Measurements from ENCODE around the gene TMEM176B.
"Not testable (repeated sequence)": the region's sequence is repeated elsewhere in the genome, so short reads cannot be mapped to it uniquely, and the experiment has no call there.

The TMEM176B gene

DNA sequence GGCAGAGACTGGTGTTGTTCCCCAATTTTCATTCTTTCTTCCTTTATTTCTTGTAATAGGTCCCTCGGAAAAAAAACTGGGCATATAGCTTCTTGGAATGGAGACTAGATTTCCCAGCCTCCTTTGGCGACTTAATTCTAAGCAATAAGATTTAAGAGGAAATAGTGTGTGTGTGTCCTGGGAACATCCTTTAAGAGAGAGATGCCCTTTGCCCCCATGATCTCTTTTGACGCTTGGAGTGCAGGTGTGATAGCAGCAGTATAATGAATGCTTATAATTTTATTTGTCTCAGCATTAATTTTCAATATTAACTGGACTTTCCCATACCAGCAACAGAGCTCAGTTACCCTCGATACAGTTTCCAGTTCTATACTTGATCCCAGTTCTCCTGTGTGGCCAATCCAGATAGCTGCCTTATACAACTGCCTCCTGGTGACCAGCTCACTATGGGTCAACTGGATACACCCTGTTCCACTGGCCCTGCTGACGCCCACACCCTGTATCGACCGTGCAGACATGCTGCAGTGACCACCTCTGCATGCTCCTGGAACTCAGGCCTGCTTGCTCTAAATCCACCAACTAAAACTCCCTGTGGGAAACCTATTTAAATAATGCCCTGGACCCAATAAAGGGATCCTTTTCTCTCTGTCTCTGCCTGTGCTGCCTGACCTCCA lies 14.3 kb upstream of the TMEM176B start:
- TF ChIP-seq EZH2 (IDR thresholded peaks at IDR 0.05) (no peak), FOXP2 (optimal IDR thresholded peaks at IDR 0.05; ENCODE audit: control extremely low read depth, extremely low read length, insufficient read depth) (no peak), POLR2AphosphoS5 (IDR thresholded peaks at IDR 0.05; ENCODE audit: borderline replicate concordance, low read depth, low read length) (no peak)
- Histone ChIP-seq H3K27ac (no peak overlapping the region), H3K9ac (ENCODE audit: insufficient read length) (no peak overlapping the region), H3K36me3 (ENCODE audit: insufficient read depth, low read length) (no peaks in the 10 kb centered on the region), H3K4me3 (no peak overlapping the region), H3K9me3 (ENCODE audit: low read depth, low read length) (peaks cover 6% of the 10 kb centered on the region; the same call in 1 of the 2 replicates)
- DNase-seq (ENCODE audit: low read depth, low spot score), result no peak

GRCh38 chr7:150807616-150808438 lies 7.7 kb upstream of the TMEM176B start:
- DNase-seq (ENCODE audit: low read depth, low spot score); H3K4me3 ChIP-seq; H3K36me3 ChIP-seq (ENCODE audit: insufficient read depth, low read length); H3K9me3 ChIP-seq (ENCODE audit: low read depth, low read length); H3K27ac ChIP-seq; H3K9ac ChIP-seq (ENCODE audit: insufficient read length): not testable (repeated sequence)

DNA sequence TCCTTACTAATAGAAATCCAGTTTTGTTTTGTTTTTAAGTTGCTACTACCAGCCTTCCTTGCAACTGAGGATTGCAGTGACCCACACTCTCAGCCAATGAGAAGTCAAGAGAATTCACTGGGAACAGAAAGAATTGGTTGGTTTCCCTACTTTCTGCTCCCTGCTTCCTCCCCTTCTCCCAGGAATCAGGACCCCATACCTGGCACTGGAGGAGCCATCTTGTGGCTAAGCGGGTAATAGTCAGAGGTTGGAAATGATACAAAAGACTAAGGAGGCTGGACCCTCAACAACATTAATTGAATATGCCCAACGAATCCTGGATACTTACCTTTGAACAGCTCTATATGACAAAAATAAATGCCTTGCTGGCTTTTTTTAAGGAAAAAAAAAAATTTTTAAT lies 6.7 kb upstream of the TMEM176B start:
- no peak for TF ChIP-seq FOXP2 (optimal IDR thresholded peaks at IDR 0.05; ENCODE audit: control extremely low read depth, extremely low read length, insufficient read depth)
- TF ChIP-seq POLR2AphosphoS5 (IDR thresholded peaks at IDR 0.05; ENCODE audit: borderline replicate concordance, low read depth, low read length), result no peak
- TF ChIP-seq EZH2 (IDR thresholded peaks at IDR 0.05), result no peak
- Histone ChIP-seq H3K4me3 (no peak overlapping the region), H3K9ac (ENCODE audit: insufficient read length) (no peak overlapping the region), H3K36me3 (ENCODE audit: insufficient read depth, low read length) (no peaks in the 10 kb centered on the region), H3K27ac (no peak overlapping the region), H3K9me3 (ENCODE audit: low read depth, low read length) (no peaks in the 10 kb centered on the region)
- no peak for DNase-seq (ENCODE audit: low read depth, low spot score)

- no peak overlapping the region for H3K27ac ChIP-seq
- H3K9me3 ChIP-seq (ENCODE audit: low read depth, low read length), result no peaks in the 10 kb centered on the region
Observed at GRCh38 chr7:150806454-150806853, 6.3 kb upstream of the TMEM176B start.

DNA sequence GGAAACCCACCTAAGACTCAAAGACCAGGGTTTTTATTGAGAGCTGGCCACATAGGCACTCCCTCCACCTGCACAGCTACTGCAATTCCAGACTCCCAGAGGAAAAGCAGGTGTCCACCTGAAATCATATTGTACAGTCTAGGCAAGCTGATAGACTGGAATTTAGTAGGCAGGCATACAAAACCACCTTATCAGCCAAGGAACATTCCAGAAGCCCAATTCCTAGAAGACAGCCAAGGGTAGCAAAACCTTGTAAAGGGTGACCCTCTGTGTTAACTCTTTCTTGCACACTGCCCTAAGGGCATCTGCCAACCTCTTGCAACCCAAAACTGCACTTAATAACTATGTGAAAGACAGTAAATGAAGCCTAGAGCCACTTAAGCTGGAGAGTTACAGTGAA lies 5.7 kb upstream of the TMEM176B start:
- Histone ChIP-seq H3K27ac (no peak overlapping the region), H3K9me3 (ENCODE audit: low read depth, low read length) (no peaks in the 10 kb centered on the region), H3K4me3 (no peak overlapping the region), H3K9ac (ENCODE audit: insufficient read length) (no peak overlapping the region), H3K36me3 (ENCODE audit: insufficient read depth, low read length) (no peaks in the 10 kb centered on the region)
- TF ChIP-seq POLR2AphosphoS5 (IDR thresholded peaks at IDR 0.05; ENCODE audit: borderline replicate concordance, low read depth, low read length) (no peak), EZH2 (IDR thresholded peaks at IDR 0.05) (no peak)
- DNase-seq (ENCODE audit: low read depth, low spot score), result no peak

More at GRCh38 chr7:150806454-150806853, 6.3 kb upstream of the TMEM176B start:
- H3K4me3 ChIP-seq, result no peak overlapping the region
- no peak for DNase-seq (ENCODE audit: low read depth, low spot score)
- H3K9ac ChIP-seq (ENCODE audit: insufficient read length), result no peak overlapping the region
- no peak for TF ChIP-seq FOXP2 (optimal IDR thresholded peaks at IDR 0.05; ENCODE audit: control extremely low read depth, extremely low read length, insufficient read depth)
- TF ChIP-seq EZH2 (IDR thresholded peaks at IDR 0.05), result no peak
- TF ChIP-seq POLR2AphosphoS5 (IDR thresholded peaks at IDR 0.05; ENCODE audit: borderline replicate concordance, low read depth, low read length), result no peak
- no peaks in the 10 kb centered on the region for H3K36me3 ChIP-seq (ENCODE audit: insufficient read depth, low read length)

- H3K9me3 ChIP-seq (ENCODE audit: low read depth, low read length), result no peaks in the 10 kb centered on the region
- TF ChIP-seq EZH2 (IDR thresholded peaks at IDR 0.05), result no peak
- TF ChIP-seq POLR2AphosphoS5 (IDR thresholded peaks at IDR 0.05; ENCODE audit: borderline replicate concordance, low read depth, low read length), result no peak
- TF ChIP-seq FOXP2 (optimal IDR thresholded peaks at IDR 0.05; ENCODE audit: control extremely low read depth, extremely low read length, insufficient read depth), result no peak
- no peak overlapping the region for H3K4me3 ChIP-seq
- no peaks in the 10 kb centered on the region for H3K36me3 ChIP-seq (ENCODE audit: insufficient read depth, low read length)
- no peak for DNase-seq (ENCODE audit: low read depth, low spot score)
- H3K27ac ChIP-seq, result no peak overlapping the region
- H3K9ac ChIP-seq (ENCODE audit: insufficient read length), result no peak overlapping the region
Observed at GRCh38 chr7:150804802-150805201, 4.6 kb upstream of the TMEM176B start.

- Histone ChIP-seq H3K9ac (ENCODE audit: insufficient read length) (no peak overlapping the region), H3K4me3 (no peak overlapping the region), H3K27ac (no peak overlapping the region), H3K9me3 (ENCODE audit: low read depth, low read length) (no peaks in the 10 kb centered on the region), H3K36me3 (ENCODE audit: insufficient read depth, low read length) (no peaks in the 10 kb centered on the region)
- TF ChIP-seq EZH2 (IDR thresholded peaks at IDR 0.05) (no peak), FOXP2 (optimal IDR thresholded peaks at IDR 0.05; ENCODE audit: control extremely low read depth, extremely low read length, insufficient read depth) (no peak), POLR2AphosphoS5 (IDR thresholded peaks at IDR 0.05; ENCODE audit: borderline replicate concordance, low read depth, low read length) (no peak)
- no peak for DNase-seq (ENCODE audit: low read depth, low spot score)
Observed at GRCh38 chr7:150803161-150803860, 3.1 kb upstream of the TMEM176B start.

DNA sequence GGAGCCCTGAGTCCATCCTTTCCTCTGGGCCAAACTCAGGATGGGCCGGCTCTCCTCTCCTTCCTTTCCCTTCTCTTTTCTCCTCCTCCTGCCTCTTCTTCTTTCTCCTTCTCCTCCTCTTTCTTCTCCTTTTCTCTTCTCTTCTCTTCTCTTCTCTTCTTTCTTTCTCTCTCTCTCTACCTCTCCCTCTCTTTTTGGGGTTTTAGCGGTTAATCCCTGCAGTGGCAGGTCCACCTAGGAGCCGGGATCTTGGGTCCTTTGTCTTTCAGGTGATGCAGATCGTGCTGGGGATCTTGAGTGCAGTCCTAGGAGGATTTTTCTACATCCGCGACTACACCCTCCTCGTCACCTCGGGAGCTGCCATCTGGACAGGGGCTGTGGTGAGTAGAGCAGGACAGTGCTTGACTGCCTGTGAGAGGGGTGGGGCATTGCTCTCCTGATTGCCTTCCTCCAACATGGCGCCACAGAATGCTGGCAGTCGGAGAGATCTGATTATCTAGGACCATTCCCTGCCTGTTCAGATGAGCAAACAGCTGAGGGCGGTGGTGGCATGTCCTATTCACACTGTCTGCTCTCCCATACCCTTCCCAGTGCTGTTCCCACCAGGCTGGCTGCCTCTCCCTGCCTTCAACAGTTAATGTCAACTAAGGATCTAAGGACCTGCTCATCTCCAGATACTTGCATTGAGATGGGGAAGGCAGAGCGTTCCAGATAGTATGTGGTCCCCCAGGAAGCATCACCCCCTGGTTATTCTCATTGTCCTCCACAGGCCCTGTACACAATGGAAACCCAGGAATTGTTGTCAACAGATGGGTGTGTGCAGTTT lies 2.0 kb upstream of the TMEM176B start:
- no peak for DNase-seq (ENCODE audit: low read depth, low spot score)
- Histone ChIP-seq H3K4me3 (no peak overlapping the region), H3K27ac (no peak overlapping the region), H3K36me3 (ENCODE audit: insufficient read depth, low read length) (no peaks in the 10 kb centered on the region), H3K9me3 (ENCODE audit: low read depth, low read length) (no peaks in the 10 kb centered on the region), H3K9ac (ENCODE audit: insufficient read length) (no peak overlapping the region)
- TF ChIP-seq EZH2 (IDR thresholded peaks at IDR 0.05), result no peak
- no peak for TF ChIP-seq FOXP2 (optimal IDR thresholded peaks at IDR 0.05; ENCODE audit: control extremely low read depth, extremely low read length, insufficient read depth)
- no peak for TF ChIP-seq POLR2AphosphoS5 (IDR thresholded peaks at IDR 0.05; ENCODE audit: borderline replicate concordance, low read depth, low read length)
